NCI-H524 (cell line): ENCODE results near the gene CCDC12.

Experiments
- DNase-seq, 2 experiments: peaks; one replicate each; lab custom pipeline; 2025; lab: John Stamatoyannopoulos, UW

The CCDC12 gene

DNA sequence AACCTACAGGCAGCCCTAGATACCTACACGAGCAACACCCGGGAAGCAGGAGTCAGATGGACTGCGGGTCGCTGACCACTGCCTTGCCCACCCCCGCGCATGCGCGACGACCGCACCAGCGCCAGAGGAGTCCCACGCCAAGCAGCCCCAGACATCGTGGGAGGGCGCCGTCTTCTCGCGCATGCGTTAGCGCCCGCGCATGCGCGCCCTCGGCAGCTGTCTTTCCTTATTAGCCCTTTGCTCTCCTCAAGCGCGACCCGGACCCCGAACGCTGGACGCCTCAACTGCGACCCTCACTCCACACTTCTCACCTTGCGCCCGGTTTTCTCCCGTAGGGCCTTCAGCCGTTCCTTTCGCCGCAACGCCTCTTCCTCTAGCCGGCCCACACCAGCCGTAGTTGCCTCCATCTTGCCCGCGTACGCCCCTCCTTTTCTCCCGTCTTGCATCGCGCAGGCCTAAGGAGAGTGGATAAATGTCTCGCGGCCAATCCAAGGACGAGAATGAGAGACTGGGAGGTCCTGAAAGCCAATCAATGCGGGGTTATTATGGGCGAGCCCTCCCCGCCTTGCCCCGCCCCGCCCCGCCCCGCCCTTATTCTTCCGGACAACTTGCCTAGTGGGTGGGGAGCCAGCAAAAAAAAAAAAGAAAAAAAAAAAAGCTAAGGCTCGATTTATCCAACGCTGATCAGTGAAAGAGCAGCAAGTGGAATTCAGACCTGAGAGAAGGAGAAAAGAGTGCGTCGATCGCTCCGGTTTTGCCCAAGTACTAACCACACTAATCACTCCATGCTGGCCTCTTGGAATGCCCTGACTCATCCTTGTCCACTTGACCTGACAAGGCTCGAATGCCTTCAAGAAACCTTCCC, at the start of gene CCDC12:
Gene CCDC12 (minus strand): TSS at position 420 of the 865 bp plus-strand sequence. CDS start 13 bp downstream, at position 407.
- peak; percentile 95 to 97 for DNase-seq

DNA sequence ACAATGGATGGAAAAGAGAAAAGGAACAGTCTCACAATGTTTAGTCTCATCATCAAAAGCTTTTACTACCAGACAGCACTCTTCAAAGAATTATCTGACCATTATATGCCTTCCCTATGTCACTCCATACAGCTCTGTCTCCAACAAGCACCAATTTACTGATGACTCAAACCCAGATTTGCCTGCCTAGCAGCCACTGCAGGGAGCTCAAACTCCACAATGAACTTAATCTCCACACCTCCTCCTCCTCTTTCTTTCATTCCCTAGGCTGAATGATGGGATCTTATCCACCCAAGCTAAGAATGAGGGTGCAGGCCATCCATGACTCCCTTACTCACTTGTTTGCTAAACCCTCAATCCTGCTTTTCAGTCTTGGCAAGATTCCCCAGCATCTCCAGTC, 48.4 kb upstream of the CCDC12 start:
- no peak for DNase-seq

DNA sequence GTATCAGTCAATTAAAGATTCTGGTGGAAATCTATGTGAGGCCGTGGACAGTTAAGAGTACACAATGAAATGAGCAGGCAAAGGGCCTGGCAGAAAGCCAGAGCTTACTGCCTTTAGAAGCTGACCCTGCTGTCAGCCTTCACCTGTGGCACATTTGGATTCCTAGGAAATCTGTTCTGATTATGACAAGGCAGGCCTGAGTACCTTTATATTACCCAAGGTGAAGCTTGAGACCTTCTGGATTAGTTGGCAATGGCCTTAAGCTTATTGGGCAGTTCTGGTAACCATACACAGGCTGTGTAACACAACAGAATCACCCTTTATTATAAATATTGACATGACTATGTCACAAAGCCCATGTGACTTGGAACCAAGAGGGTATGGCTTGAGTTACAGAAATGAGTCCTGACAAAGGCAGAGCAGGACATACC, 46.1 kb upstream of the CCDC12 start:
- peak; percentile 10 to 35 for DNase-seq

DNA sequence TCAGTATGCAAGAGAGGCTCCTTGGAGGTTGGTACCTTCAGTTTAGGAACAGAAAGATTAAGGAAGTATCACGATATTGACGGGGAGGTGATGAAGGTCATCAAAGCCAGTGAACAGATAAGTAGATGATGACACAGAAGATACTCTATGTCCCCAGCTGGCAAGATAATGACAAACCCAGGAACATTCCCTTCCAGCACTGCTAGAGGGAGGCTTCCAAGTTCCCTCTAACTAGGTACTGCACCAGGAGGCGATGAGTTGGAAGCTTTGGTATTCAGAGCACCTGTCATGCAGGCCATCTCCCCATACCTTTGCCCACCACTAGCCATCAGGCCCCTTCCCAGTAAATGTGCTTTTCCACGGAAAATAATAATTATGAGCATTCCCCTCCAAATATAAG, 43.8 kb upstream of the CCDC12 start:
- no peak for DNase-seq

DNA sequence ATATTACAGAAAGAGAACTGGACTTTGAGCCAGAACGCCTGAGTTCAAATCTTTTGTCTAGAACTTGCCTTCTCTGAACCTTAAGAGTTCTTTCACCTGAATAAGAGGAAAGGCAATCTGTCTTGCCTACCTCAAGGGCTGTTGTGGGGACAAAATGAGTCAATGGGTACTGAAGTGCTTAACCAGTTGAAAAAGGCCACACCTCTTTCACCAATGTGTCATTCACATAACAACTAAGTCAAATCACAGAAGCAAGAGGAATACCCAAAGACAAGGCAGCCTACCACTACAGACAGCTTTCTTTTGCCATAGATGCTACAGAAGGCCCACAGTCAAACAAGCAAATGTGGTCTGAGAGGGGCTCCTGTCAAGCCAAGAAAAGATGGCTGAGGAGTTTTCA, 42.7 kb upstream of the CCDC12 start:
- no peak for DNase-seq

DNA sequence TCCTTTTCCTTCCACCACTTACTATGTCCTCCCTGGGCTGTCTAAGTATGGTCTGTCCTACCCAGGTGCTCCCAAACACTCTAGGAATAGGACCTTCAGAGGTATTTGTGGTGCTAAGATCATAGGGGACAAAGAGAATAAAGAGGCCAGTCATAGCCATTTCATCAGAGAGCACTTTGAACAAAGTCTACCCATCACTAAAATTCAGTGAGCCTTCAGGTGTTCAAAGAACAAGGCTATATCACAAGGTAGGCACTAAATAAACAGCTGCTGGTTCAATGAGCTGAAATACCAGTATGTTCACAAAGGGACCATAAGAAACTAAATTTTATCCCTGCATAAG, 41.7 kb upstream of the CCDC12 start:
- DNase-seq: no peak

DNA sequence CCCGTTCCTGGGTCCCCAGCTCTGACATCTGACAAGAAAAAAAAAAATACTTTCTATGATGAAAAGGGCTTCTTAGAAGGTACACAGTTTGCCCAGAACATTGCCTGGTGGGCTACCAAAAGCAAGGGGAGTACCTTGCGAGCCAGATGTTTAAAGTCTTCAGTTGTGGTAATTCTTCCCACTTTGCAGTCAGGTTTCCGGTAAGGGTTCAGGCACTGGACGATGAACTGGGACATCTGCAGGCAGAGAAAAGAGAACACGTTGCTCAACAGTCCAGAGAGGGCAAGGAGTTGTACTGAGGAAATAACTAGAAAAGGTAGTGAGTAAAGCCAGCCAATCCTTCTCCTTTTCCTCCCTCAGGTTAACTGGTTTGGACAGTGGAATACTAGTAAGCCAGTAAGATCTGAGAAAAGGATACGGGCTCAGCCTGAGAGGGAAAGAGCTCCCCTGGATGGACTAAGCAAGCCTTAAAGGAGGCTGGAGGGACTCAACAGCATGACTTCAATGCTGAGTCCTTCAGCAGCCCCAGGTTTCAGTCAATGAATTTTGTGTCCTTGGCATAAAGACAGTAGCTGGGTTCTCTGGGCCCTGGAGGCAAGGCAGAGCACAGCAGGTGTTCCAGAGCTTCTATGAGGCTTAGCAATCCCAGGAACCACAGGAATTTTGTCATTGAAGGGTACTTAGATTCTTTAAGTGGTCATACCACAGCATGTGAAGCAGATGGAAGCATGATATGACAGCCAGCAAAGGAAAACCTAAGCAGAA, 41.1 kb upstream of the CCDC12 start:
- peak; percentile 35 to 74 for DNase-seq

DNA sequence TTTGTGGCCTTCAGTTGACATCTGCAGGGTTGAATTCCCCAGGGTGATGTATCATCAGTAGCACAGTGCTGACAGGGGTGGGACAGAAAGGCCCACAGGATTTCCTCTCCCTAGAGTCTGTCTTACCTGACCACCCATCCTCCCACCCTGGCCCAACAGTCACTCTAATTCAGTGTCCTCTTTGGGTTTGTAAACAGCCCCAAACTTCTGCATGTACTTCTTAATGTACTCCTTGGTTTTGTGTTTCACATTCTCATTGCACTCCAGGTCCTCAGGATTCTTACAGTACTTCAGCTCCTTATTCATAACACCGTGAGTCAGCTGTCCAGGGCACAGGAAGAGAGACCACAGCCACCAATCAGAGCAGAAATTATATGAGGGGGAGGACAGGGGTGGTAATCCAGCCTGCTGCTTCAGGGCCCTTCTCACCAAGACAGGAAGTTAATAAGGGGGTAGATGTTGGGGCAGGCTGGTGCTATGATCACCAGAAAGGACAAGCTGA, 40.4 kb upstream of the CCDC12 start:
- DNase-seq: no peak

DNA sequence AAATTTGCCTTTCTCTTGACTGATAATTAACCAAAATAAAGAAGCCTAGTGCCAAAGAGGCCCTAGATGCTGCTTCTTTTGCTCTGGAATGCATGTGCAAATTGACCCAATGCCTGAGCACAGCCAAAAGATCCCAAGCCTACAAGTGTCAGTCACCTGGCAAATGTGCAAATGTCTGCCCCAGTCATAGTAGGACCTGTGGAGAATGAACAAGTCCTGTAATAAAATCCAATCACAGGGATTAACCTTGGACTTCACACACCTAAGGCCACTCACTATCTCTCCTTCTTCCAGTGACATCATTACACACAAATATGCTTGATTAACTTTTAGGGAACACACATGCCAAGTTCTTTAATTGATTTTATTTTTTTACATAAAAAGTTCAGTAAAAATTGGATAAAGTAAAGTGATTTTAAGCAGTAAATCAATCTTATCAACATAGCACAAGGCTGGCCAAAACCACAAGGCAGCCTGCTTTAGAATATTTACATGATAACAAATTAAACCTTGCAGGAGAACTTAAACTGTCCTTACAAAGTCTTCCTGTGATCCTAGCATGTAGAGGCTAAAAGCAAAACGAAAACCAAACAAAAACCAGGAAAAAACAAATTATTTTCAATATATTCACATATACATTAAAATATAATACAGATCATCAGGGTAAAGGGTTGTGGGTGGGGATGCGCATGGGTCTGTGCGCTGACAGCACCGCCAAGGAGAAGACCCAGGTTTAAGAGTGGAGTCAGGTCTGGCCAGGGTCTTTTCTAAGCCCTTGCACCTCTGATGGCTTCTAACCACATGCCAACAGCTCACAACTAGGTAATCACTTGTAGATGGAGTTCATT, 39.8 kb upstream of the CCDC12 start:
- no peak for DNase-seq

DNA sequence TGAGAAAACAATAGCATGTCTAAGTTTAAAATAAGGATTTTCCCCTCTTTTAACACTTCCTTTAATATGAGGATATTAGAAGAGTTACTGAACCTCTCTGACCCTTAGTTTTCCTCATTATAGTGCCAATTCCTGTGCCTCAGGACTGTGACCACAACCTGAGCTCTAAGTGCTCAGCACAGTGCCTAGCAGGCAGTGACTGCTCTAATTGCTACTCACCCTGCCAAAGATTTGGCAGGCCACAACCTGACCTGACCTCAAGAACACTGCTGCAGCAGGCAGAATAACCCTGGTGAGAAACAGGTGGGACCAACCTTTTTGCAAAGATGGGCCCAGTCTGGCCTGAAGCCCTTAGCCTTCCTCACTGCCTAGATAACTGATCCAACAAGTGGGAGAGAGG, 38.6 kb upstream of the CCDC12 start:
- no peak for DNase-seq

DNA sequence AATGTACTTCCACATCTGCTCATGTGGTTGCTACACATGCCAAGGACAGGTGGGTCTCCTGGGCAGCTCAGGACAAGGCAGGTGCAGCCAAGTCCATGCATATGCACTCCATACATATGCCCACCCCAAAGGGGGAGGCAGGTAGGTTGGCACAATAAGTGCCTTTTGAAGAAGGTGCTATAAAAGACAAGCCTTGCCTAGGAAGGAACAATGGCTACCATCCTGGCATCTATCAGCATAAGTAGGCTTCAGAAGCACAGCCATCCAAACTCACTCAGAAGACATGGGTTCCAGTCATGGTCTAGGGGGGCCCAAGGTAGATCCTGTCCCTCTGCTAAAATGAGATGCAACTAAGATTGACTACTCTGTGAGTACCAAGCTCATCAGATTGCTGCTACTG, 37.5 kb upstream of the CCDC12 start:
- DNase-seq: no peak

DNA sequence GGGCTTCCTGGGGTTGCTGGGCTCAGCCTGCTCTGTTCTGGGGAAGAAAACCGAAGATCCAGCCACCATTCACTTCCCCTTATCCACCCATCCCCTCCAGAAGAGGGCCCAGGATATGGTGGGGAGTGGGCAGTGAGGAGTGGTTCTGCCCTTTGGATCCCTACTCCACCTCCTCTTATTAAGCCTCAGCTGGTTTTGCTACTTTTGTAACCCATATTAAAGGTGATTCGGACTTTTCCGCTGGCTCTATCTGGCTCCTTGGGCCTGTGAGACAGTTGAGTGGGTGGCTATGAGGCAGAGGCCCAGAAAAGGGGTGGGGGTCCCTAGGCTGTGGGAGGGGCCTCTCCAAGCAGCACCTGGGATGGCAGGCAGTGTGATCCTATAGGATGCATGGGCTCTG, 36.7 kb upstream of the CCDC12 start:
- no peak for DNase-seq

DNA sequence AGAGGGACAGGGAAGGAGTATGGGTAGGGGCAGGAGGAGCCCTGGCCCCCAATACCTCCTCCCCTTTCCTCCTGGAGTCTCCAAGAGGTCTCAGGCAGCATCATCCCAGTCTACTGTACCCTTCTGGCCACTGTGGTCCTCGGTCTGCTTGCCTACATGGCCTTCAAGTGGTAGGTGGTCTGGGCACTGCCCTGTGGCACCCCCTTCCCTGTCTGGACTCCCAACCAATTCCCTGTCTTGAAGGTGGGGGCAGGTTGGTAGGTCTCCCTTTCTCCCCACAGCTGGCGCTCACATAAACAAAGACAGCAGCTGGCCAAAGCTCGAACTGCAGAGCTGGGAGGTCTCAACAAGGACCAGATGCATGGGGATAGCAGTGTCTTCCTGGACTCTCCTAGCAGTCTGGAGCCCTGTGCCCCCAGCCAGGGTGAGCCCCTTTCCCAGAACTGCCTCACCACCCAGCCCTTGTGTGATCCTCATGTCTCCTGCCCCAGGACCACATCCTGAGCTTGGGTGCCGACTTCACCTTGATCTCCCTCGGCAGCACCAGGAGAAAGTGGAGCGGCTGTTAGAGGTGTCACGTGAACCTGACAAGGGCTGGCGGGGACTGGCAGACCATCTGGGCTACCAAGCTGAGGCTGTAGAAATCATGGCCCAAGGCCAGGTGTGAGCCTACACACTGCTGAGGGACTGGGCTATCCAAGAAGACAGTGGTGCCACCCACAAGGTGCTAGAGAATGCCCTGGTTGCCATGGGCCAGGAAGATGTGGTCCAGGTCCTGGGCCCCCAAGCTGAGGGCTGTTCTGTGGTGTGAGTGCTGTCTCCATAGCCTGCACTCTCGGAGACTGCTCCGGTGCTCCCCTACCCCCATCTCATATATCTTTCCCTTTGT, 36.0 kb upstream of the CCDC12 start:
- peak; percentile 81 to 89 for DNase-seq

DNA sequence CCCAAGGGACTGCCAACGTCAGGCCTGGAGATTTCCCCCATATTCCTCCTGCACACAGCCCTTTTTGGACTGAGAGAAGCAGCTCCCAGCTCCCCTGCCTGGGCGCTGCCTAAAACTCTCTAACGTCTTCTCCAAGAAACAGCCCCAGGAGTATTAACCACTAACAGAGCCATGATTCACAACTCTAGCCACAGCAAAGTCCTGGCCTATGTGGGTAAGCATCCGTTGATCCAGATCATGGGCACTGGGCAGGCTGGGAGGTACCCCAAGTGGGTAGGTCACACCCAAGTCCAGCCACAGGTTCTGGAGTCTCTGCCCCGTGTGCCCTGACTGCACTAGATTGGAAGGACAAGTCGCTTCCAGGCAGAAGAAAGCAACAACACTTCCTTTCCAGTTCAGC, 34.8 kb upstream of the CCDC12 start:
- DNase-seq: no peak

DNA sequence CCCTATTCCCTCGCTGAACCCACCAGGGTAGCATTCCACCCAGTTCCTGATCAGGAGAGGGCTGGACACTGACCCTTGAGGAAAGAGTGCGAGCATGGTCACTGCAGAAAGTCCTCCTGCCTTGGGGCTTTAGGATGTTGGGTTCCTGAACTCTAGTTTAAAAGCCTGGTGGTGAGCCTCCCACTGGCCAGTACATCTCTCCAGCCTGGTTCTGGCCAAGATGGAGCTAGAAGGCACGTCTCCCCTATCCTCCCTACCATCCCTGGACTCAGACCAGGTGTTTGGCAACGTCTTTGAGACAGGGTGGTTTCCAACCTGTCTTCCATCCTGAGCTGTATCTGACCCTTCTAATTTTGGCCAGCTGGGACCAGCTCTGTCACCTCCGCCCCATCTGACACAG, 34.4 kb upstream of the CCDC12 start:
- DNase-seq: no peak

DNA sequence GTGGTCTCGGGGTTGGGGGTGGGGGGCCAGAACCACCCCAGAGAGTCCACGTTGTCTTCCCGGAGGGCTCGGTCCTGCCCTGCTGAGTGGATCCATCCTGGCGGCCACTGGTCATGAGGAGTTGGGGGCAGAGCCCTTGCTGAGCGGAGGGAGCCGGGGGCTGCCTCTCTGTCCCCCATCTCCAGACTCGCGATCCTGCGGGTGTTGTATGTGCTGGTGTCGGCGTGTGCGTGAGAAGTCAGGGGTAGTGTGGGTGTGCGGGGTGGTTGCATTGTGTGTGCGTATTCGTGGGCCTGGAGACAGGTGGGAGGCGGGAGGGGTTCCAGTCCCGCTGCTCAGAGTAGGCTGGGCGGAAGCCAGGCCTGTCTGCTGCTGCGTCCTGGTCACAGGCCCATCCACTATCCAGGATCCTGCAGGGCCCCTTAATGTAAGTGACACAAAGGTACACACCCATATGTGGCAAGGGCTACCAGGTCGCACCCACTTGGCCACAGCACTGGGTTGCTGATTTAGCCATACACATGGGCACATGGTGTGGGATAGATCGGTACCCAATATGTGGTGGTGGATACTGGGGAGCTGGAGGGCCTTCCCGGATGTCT, 33.7 kb upstream of the CCDC12 start:
- no peak for DNase-seq

DNA sequence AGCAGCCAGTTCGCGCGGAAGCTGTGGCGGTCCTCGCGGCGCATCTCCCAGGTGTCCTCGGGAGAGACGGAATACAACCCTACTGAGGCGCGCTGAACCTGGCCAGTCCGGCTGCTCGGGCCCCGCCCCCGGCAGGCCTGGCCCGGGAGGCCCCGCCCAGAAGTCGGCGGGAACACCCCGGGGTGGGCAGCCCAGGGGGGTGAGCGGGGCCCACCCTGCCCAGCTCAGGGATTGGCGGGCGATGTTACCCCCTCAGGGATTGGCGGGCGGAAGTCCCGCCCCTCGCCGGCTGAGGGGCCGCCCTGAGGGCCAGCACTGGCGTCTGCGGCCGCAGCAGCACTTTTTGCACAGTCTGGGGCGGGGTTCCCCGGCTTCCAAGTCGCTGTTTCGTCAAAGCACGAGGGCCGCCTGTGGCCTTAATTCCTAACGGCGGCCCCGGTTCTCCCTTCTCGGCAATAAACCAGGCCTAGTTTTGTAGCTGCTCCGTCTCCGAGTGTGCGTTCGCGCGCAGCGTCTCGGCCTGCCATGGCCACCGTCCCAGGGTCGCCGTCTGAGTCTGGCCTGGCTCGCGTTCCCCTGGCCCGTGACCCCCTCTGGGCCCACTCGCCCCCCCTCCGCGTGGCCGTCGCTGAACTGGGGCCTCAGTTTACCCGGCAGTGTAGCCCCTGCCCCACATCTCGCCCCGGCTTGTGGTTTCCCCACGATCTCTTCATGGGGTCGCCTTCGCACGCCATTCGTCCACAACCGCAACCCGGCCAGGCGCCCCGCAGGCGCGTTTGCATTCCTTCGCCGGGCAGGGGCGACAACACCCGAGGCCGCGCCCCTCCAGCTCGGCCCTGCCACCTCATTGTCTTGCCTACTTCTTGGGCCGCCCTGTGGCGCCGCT, 32.9 kb upstream of the CCDC12 start:
- peak; percentile 63 to 92 for DNase-seq

DNA sequence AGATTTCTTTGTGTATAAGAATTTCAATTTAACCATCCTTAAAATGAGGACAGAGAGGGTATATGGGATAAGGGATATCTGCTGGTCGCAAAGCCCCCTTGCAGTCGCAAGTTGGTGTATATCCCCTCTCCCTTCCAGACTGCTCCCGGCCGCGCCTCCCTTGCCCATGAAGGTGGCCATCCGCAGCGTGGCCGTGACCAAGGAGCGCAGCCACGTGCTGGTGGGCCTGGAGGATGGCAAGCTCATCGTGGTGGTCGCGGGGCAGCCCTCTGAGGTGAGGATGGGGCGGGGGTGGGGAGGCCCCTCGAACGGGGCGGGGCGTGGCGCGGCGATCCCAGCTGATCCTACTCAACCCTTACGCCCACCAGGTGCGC, 32.3 kb upstream of the CCDC12 start:
- no peak for DNase-seq

DNA sequence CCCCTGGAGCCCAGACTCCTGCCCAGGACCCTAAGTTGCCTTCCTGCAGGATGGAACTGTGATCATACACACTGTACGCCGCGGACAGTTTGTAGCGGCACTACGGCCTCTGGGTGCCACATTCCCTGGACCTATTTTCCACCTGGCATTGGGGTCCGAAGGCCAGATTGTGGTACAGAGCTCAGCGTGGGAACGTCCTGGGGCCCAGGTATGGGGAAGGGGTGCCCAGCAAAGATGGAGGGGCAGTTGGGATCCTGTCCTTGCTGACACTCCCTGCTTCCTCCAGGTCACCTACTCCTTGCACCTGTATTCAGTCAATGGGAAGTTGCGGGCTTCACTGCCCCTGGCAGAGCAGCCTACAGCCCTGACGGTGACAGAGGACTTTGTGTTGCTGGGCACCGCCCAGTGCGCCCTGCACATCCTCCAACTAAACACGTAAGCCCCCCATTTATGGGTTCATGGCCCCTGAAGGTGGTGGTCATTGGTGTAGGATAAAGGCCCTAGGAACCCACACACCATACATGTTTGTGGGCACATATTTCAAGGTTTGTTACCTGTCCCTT, 31.8 kb upstream of the CCDC12 start:
- DNase-seq: no peak
